Stomach (tissue), 4 donors: Measurements from ENCODE around the gene CDH2.

Experiments
- CTCF ChIP-seq, 7 experiments: fragments of 450-650 bp in 4 of 7; fragments of 200-600 bp in 3 of 7; sonication (generic) in 3 of 7; IDR thresholded peaks; one replicate each; pipeline ENCODE4 v1.5.1; 2016 to 2019; ENCODE audit warnings: antibody characterized with exemption in 7 of 7, control low read depth in 2 of 7, mild to moderate bottlenecking in 1 of 7
- EP300 ChIP-seq: sonication (generic); formaldehyde crosslinking; IDR thresholded peaks from one replicate; pipeline ENCODE4 v1.6.1; 2017; ENCODE audit warnings: antibody characterized with exemption
- POLR2A ChIP-seq, 4 donors: fragments of 450-650 bp; IDR thresholded peaks; one replicate each; pipeline ENCODE4 v1.6.1; 2016; ENCODE audit warnings: antibody characterized with exemption in 4 of 4, control low read depth in 2 of 4, mild to moderate bottlenecking in 1 of 4, moderate library complexity in 1 of 4
- POLR2AphosphoS5 ChIP-seq, 3 donors: sonication (generic); formaldehyde crosslinking; IDR thresholded peaks; one replicate each; pipeline ENCODE4 v1.6.1; 2016; ENCODE audit warnings: antibody characterized with exemption in 3 of 3

DNA sequence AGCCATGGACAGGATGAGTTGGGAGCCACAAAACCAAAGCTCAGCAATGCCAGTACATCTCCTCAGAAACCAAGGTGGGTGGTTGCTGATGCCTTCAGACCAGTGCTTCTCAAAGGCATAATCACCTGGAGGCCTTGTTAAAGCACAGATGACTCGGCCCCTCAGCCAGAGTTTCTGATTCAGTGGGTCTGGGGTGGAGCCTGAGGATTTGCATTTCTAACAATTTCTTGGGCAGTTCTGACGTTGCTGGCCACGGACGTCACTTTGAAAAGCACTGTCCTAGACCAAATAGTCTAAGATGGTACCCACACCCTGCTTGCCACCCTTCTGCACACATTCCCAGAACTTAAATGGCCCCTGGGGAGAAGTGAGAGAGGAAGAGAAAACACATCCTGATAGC lies 24.1 kb upstream of the CDH2 start:
- TF ChIP-seq CTCF (IDR thresholded peaks at IDR 0.05) (no peak), POLR2AphosphoS5 (IDR thresholded peaks at IDR 0.05) (no peak), EP300 (no peak), POLR2A (IDR thresholded peaks at IDR 0.05) (no peak)
